DND-41 (cell line): Measurements from ENCODE around the gene GPC5.

ENCODE experiments used
- ATAC-seq: fragments of 200-7000 bp; cut with Tn5 transposase; 3 replicates; pipeline ENCODE4 v1.9.1; 2021; ENCODE audit warnings: low read depth; ENCODE audit not compliant: insufficient read depth
- DNase-seq: peaks from one replicate; pipeline ENCODE4 v3.0.0-alpha.2; 2020
- H2AFZ ChIP-seq: 2 replicates; pipeline ENCODE4 v1.6.0; 2012; ENCODE audit warnings: low read depth, low read length
- H3K27ac ChIP-seq: 2 replicates; pipeline ENCODE4 v1.5.1; 2012; ENCODE audit warnings: low read length, inconsistent platforms
- H3K27me3 ChIP-seq: fragments of 200-600 bp; sonication (generic); 2 replicates; pipeline ENCODE4 v1.6.0; 2012; ENCODE audit warnings: low read length, mild to moderate bottlenecking, inconsistent platforms; ENCODE audit not compliant: insufficient read depth, poor library complexity
- H3K36me3 ChIP-seq: 2 replicates; pipeline ENCODE4 v1.5.1; 2012; ENCODE audit warnings: low read length, inconsistent platforms; ENCODE audit not compliant: insufficient read depth
- H3K4me1 ChIP-seq: 2 replicates; pipeline ENCODE4 v1.5.1; 2012; ENCODE audit warnings: mild to moderate bottlenecking, low read length; ENCODE audit not compliant: insufficient read depth
- H3K4me2 ChIP-seq: 2 replicates; pipeline ENCODE4 v1.6.0; 2012; ENCODE audit warnings: mild to moderate bottlenecking, moderate library complexity, low read length, inconsistent platforms; ENCODE audit not compliant: insufficient read depth
- H3K4me3 ChIP-seq, 2 experiments: fragments of 200-600 bp in 1 of 2; shearing (Covaris generic) in 1 of 2; 2 replicates each; pipeline ENCODE4 v1.5.1; 2012 to 2016; ENCODE audit warnings: inconsistent platforms in 2 of 2, low read length in 2 of 2, mild to moderate bottlenecking in 2 of 2, low read depth in 1 of 2, moderate library complexity in 1 of 2
- H3K79me2 ChIP-seq: 2 replicates; pipeline ENCODE4 v1.6.0; 2012; ENCODE audit warnings: low read length, inconsistent platforms; ENCODE audit not compliant: insufficient read depth
- H3K9ac ChIP-seq: 2 replicates; pipeline ENCODE4 v1.6.0; 2012; ENCODE audit warnings: low read depth, mild to moderate bottlenecking, inconsistent platforms, low read length, moderate library complexity
- H3K9me3 ChIP-seq: 2 replicates; pipeline ENCODE4 v1.5.1; 2012; ENCODE audit warnings: low read length, moderate library complexity, mild to moderate bottlenecking, inconsistent platforms; ENCODE audit not compliant: insufficient read depth, severe bottlenecking
- H4K20me1 ChIP-seq: 2 replicates; pipeline ENCODE4 v1.6.0; 2012; ENCODE audit warnings: low read length; ENCODE audit not compliant: insufficient read depth
- CTCF ChIP-seq: IDR thresholded peaks from 2 replicates; pipeline ENCODE4 v1.5.1; 2012; ENCODE audit warnings: borderline replicate concordance, low read length, moderate library complexity, mild to moderate bottlenecking; ENCODE audit not compliant: poor library complexity, severe bottlenecking; ENCODE audit errors: extremely low read depth
- EZH2 ChIP-seq: IDR thresholded peaks from 3 replicates; pipeline ENCODE4 v1.6.1; 2012; ENCODE audit warnings: borderline replicate concordance, low read depth, mild to moderate bottlenecking, moderate library complexity, low read length, inconsistent platforms; ENCODE audit not compliant: severe bottlenecking

GPC5 gene

GRCh38 chr13:91802957-91803356, 404.5 kb downstream of the GPC5 start:
- no peak overlapping the region for H3K9ac ChIP-seq
- no peak overlapping the region for H2AFZ ChIP-seq
- no peak overlapping the region for H3K4me3 ChIP-seq
- ATAC-seq (no peak), DNase-seq (no peak)
- no peaks in the 10 kb centered on the region for H3K36me3 ChIP-seq
- TF ChIP-seq CTCF (no peak), EZH2 (no peak)
- no peaks in the 10 kb centered on the region for H3K27me3 ChIP-seq
- H3K9me3 ChIP-seq, result no peaks in the 10 kb centered on the region
- no peak overlapping the region for H3K27ac ChIP-seq
- no peaks in the 10 kb centered on the region for H3K4me1 ChIP-seq
- no peak overlapping the region for H3K4me2 ChIP-seq
- no peaks in the 10 kb centered on the region for H3K79me2 ChIP-seq
- H4K20me1 ChIP-seq, result no peaks in the 10 kb centered on the region

- DNase-seq (no peak), ATAC-seq (no peak)
- Histone ChIP-seq H2AFZ (no peak overlapping the region), H3K27ac (no peak overlapping the region), H3K4me3 (no peak overlapping the region), H3K9me3 (no peaks in the 10 kb centered on the region), H3K79me2 (no peaks in the 10 kb centered on the region), H3K9ac (no peak overlapping the region), H3K27me3 (no peaks in the 10 kb centered on the region), H3K4me1 (no peaks in the 10 kb centered on the region), H3K4me2 (no peak overlapping the region), H4K20me1 (no peaks in the 10 kb centered on the region), H3K36me3 (no peaks in the 10 kb centered on the region)
- TF ChIP-seq CTCF, result no peak
- TF ChIP-seq EZH2, result no peak
These were observed 406.3 kb downstream of the GPC5 start for GRCh38 chr13:91804724-91805123.

- Histone ChIP-seq H3K79me2 (no peaks in the 10 kb centered on the region), H3K36me3 (no peaks in the 10 kb centered on the region), H3K9ac (no peak overlapping the region), H3K4me3 (no peak overlapping the region), H3K27me3 (no peaks in the 10 kb centered on the region), H3K9me3 (no peaks in the 10 kb centered on the region), H3K4me1 (no peaks in the 10 kb centered on the region), H3K4me2 (no peak overlapping the region), H2AFZ (no peak overlapping the region), H3K27ac (no peak overlapping the region), H4K20me1 (no peaks in the 10 kb centered on the region)
- ATAC-seq, result no peak
- no peak for TF ChIP-seq EZH2
- peak; percentile 14 for TF ChIP-seq CTCF
- DNase-seq, result no peak
These were observed 407.2 kb downstream of the GPC5 start for GRCh38 chr13:91805605-91806004.

GRCh38 chr13:91809161-91809560, 410.7 kb downstream of the GPC5 start:
- Histone ChIP-seq H3K4me2 (no peak overlapping the region), H3K27ac (no peak overlapping the region), H3K4me1 (no peaks in the 10 kb centered on the region), H3K9me3 (no peaks in the 10 kb centered on the region), H4K20me1 (no peaks in the 10 kb centered on the region), H3K9ac (no peak overlapping the region), H3K4me3 (no peak overlapping the region), H3K27me3 (no peaks in the 10 kb centered on the region), H2AFZ (no peak overlapping the region), H3K79me2 (no peaks in the 10 kb centered on the region), H3K36me3 (no peaks in the 10 kb centered on the region)
- DNase-seq (no peak), ATAC-seq (no peak)
- no peak for TF ChIP-seq EZH2
- no peak for TF ChIP-seq CTCF
